ENCODE results near the gene PLCH2.

Gene PLCH2

GRCh38 chr1:2506007-2506860 is 30.1 kb downstream of the PLCH2 start:
- no peak for DNase-seq (ENCODE audit: low read depth)
- H3K4me3 ChIP-seq (ENCODE audit: low read length) = no peak overlapping the region
- TF ChIP-seq, protein P1, sequence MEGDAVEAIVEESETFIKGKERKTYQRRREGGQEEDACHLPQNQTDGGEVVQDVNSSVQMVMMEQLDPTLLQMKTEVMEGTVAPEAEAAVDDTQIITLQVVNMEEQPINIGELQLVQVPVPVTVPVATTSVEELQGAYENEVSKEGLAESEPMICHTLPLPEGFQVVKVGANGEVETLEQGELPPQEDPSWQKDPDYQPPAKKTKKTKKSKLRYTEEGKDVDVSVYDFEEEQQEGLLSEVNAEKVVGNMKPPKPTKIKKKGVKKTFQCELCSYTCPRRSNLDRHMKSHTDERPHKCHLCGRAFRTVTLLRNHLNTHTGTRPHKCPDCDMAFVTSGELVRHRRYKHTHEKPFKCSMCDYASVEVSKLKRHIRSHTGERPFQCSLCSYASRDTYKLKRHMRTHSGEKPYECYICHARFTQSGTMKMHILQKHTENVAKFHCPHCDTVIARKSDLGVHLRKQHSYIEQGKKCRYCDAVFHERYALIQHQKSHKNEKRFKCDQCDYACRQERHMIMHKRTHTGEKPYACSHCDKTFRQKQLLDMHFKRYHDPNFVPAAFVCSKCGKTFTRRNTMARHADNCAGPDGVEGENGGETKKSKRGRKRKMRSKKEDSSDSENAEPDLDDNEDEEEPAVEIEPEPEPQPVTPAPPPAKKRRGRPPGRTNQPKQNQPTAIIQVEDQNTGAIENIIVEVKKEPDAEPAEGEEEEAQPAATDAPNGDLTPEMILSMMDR (conservative IDR thresholded peaks at IDR 0.05; ENCODE audit: low read length) = no peak

- TF ChIP-seq, protein P1 (conservative IDR thresholded peaks at IDR 0.05; ENCODE audit: low read length) = no peak
- no peak for DNase-seq (ENCODE audit: low read depth)
- no peak overlapping the region for H3K4me3 ChIP-seq (ENCODE audit: low read length)
Measured at GRCh38 chr1:2506901-2507565, 30.9 kb downstream of the PLCH2 start.

- TF ChIP-seq, protein P1 (conservative IDR thresholded peaks at IDR 0.05; ENCODE audit: low read length) = no peak
- DNase-seq (ENCODE audit: low read depth) = no peak
- no peak overlapping the region for H3K4me3 ChIP-seq (ENCODE audit: low read length)
Measured at GRCh38 chr1:2507744-2508155, 31.7 kb downstream of the PLCH2 start.

DNA sequence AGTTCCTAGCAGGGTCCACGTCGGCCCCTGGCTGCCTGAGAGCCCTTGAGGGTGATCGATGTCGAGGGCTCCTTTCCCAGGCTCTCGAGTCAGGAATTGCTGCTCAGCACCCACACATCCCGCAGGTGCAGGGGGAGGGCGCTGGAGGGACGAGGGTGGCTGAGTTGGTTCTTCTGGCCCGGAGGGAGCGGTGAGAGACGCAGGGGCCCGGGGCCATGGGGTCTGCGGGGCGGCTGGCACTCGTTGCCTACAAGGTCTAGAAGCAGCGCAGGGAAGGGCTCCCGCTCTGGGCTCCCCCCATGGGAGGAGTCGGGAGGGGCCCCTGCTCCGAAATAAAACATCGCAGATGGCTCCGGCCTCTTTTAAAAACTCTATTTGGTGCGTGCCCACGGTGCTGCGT is 32.1 kb downstream of the PLCH2 start:
- no peak overlapping the region for H3K4me3 ChIP-seq (ENCODE audit: low read length)
- TF ChIP-seq, protein P1 (conservative IDR thresholded peaks at IDR 0.05; ENCODE audit: low read length) = no peak
- no peak for DNase-seq (ENCODE audit: low read depth)

DNA sequence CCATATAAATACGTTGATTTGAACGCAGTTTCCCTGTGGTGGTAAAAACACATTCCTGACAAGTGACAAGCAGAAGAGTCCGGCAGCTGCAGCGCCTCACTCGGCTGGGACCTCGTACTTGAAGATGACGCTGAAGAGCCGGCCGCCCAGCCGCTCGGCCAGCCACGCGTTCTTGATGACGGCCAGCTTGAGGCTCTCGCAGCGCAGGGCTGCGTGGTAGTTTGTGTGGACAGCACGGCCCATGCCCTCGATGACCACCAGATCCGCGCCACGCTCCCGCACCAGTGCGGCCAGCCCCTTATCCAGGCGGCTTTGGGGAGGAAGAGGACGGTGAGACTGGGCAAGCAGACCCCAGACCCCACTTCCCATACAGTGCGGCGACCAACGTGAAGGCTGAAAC is 32.7 kb downstream of the PLCH2 start:
- no peak for DNase-seq (ENCODE audit: low read depth)
- TF ChIP-seq, protein P1 (conservative IDR thresholded peaks at IDR 0.05; ENCODE audit: low read length) = no peak

DNA sequence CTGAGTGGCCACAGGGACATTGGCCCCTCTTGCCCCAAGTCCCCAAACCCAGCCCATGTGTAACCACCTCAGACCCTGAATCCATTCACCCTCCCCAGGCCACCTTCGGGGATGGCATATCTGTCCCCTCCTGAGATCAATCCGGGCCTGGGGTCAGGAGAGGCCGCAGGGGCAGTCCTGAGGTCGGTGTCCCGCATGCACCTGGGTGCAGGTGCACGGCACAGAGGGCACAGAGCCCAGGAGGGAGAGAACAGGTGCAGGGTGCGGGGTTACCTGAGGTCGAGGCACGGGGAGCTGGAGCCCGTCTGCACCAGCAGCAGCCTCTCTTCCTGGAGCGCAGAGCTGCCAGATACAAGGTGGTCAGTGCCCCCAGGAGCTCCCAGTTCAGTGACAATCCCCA is 33.5 kb downstream of the PLCH2 start:
- DNase-seq (ENCODE audit: low read depth) = no peak
- TF ChIP-seq, protein P1 (conservative IDR thresholded peaks at IDR 0.05; ENCODE audit: low read length) = no peak
- no peak overlapping the region for H3K4me3 ChIP-seq (ENCODE audit: low read length)

More for the DNA sequence above, 32.7 kb downstream of the PLCH2 start:
- no peak overlapping the region for H3K4me3 ChIP-seq (ENCODE audit: low read length)
